Liver (tissue), 9 donors: Measurements from ENCODE around the gene OSTN. TPM values are rescaled to one million over a fixed set of nuclear protein-coding genes. Genes with fewer than 3 reads are reported as not detected.

ENCODE experiments used
- DNase-seq: peaks from one replicate; pipeline ENCODE4 v3.0.0-alpha.2; 2017; ENCODE audit warnings: low spot score
- H3K27ac ChIP-seq, 2 donors: one replicate each; pipeline ENCODE4 v1.7.0; 2013; ENCODE audit warnings: inconsistent platforms in 2 of 2, low read length in 2 of 2, control low read depth in 1 of 2, low read depth in 1 of 2, mild to moderate bottlenecking in 1 of 2
- H3K27me3 ChIP-seq, 4 donors: one replicate each; pipeline versions ENCODE4 v1.6.1 to v1.7.0; 2013; ENCODE audit warnings: low read length in 3 of 4, inconsistent platforms in 1 of 4, mild to moderate bottlenecking in 1 of 4, moderate library complexity in 1 of 4; ENCODE audit not compliant: control insufficient read depth in 4 of 4, insufficient read depth in 4 of 4
- H3K36me3 ChIP-seq, 4 donors: one replicate each; pipeline versions ENCODE4 v1.6.1 to v1.7.0; 2013; ENCODE audit warnings: low read length in 3 of 4, mild to moderate bottlenecking in 3 of 4, low read depth in 1 of 4, moderate library complexity in 1 of 4; ENCODE audit not compliant: control insufficient read depth in 4 of 4, insufficient read depth in 3 of 4
- H3K4me1 ChIP-seq, 4 donors: one replicate each; pipeline versions ENCODE4 v1.6.1 to v1.7.0; 2013; ENCODE audit warnings: low read length in 3 of 4, mild to moderate bottlenecking in 3 of 4, moderate library complexity in 1 of 4; ENCODE audit not compliant: control insufficient read depth in 4 of 4, insufficient read depth in 4 of 4
- H3K4me3 ChIP-seq, 3 donors: one replicate each; pipeline versions ENCODE4 v1.6.1 to v1.7.0; 2013; ENCODE audit warnings: low read length in 3 of 3, control low read depth in 1 of 3, low read depth in 1 of 3, mild to moderate bottlenecking in 1 of 3
- H3K9ac ChIP-seq, 2 donors: one replicate each; pipeline ENCODE4 v1.7.0; 2013; ENCODE audit warnings: low read length in 2 of 2, mild to moderate bottlenecking in 2 of 2, moderate library complexity in 2 of 2, control low read depth in 1 of 2, low read depth in 1 of 2
- H3K9me3 ChIP-seq, 4 donors: one replicate each; pipeline versions ENCODE4 v1.6.1 to v1.7.0; 2013; ENCODE audit warnings: low read length in 3 of 4; ENCODE audit not compliant: control insufficient read depth in 4 of 4
- FOXA1 ChIP-seq: IDR thresholded peaks from 2 replicates; pipeline ENCODE4 v1.6.1; 2016; ENCODE audit warnings: antibody characterized with exemption
- GABPA ChIP-seq, 2 donors: IDR thresholded peaks in 1 of 2; conservative IDR thresholded peaks in 1 of 2; 2 replicates each; pipeline ENCODE4 v1.6.1; 2016; ENCODE audit warnings: antibody characterized with exemption in 2 of 2, mild to moderate bottlenecking in 1 of 2, moderate library complexity in 1 of 2
- HNF4A ChIP-seq, 2 donors: conservative IDR thresholded peaks; 2 replicates each; pipeline ENCODE4 v1.6.1; 2016; ENCODE audit warnings: antibody characterized with exemption in 2 of 2, mild to moderate bottlenecking in 2 of 2
- HNF4G ChIP-seq: IDR thresholded peaks from 2 replicates; pipeline ENCODE4 v1.6.1; 2016; ENCODE audit warnings: antibody characterized with exemption
- JUND ChIP-seq, 2 donors: IDR thresholded peaks; 2 replicates each; pipeline ENCODE4 v1.6.1; 2016; ENCODE audit warnings: antibody characterized with exemption in 2 of 2
- NR2F2 ChIP-seq: IDR thresholded peaks from 2 replicates; pipeline ENCODE4 v1.6.1; 2016; ENCODE audit warnings: antibody characterized with exemption
- RXRA ChIP-seq, 2 donors: IDR thresholded peaks; 2 replicates each; pipeline ENCODE4 v1.6.1; 2017 to 2018; ENCODE audit warnings: antibody characterized with exemption in 2 of 2, mild to moderate bottlenecking in 1 of 2
- SP1 ChIP-seq: IDR thresholded peaks from 2 replicates; pipeline ENCODE4 v1.6.1; 2018; ENCODE audit warnings: antibody characterized with exemption, mild to moderate bottlenecking
- WGBS: extraction: QIAGEN DNeasy Blood & Tissue Kit; methylation state at CpG from one replicate; pipeline ENCODE4 v1.1.7; 2013; 5-methylcytosine and 5-hydroxymethylcytosine counted together
- polyA plus RNA-seq, 2 donors: library from polyadenylated mRNA; stranded (reverse) in 1 of 2; unstranded in 1 of 2; fragments of 200-250 nt in 1 of 2; fragments of >200 nt in 1 of 2; fragmentation: Nextera tagmentation in 1 of 2; extraction: Ambion mirVana in 1 of 2; gene quantifications; one replicate each; pipeline versions ENCODE4 v1.2.1 to v1.2.3, GENCODE V29; 2013 to 2015
- total RNA-seq, 2 donors: library from RNA; depleted of rRNA; stranded (reverse); fragments of >200 nt; gene quantifications; one replicate each; pipeline ENCODE4 v1.2.3, GENCODE V29; 2014
- TF ChIP-seq, protein P1 (sequence below): IDR thresholded peaks from 2 replicates; pipeline ENCODE4 v1.6.1; 2016; ENCODE audit warnings: antibody characterized with exemption
- TF ChIP-seq, protein P2 (sequence below): IDR thresholded peaks from 2 replicates; pipeline ENCODE4 v1.6.1; 2016; ENCODE audit warnings: antibody characterized with exemption
- TF ChIP-seq, protein P3 (sequence below): fragments of 150-350 bp; IDR thresholded peaks from 2 replicates; pipeline ENCODE4 v1.5.1; 2017; ENCODE audit warnings: improper control_type of control experiment, low read depth, low read length; ENCODE audit not compliant: missing input control
- donor health status: healthy.
- donor health status: healthy.
- donor health status: healthy.
- donor health status: healthy.
- donor health status: healthy.

Gene OSTN
- not detected for total RNA-seq
- not detected for polyA plus RNA-seq

DNA sequence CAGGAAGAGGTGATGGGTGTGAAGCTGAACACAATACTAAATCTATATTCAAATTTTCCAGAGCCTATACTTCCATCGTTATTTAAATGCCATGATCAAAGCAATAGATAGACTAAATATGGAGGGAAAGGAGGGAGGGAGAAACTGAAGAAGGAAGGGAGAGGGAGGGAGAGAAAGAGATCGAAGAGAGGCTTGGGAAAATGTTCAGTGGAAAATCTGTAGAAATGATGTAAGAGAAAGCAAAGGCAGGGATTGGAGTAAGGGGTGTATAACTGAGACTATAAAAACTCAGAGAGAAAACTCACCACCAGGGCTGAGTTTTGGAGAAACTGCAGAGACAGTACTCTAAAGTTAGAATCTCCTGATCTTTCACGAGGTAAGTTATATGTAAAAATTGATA, at the start of gene OSTN:
OSTN (plus strand) TSS at position 310 of the 400 bp plus-strand sequence. CDS start 13,292 bp downstream, outside the sequence.
- Histone ChIP-seq H3K4me3 (no peak within 1 kb of the TSS), H3K9ac (no peak within 1 kb of the TSS), H3K36me3 (no peaks in the 10 kb centered on the region), H3K9me3 (no peaks in the 10 kb centered on the region), H3K4me1 (no peaks in the 10 kb centered on the region), H3K27ac (no peak within 1 kb of the TSS), H3K27me3 (no peaks in the 10 kb centered on the region)
- TF ChIP-seq, protein P1, sequence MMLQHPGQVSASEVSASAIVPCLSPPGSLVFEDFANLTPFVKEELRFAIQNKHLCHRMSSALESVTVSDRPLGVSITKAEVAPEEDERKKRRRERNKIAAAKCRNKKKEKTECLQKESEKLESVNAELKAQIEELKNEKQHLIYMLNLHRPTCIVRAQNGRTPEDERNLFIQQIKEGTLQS: no peak
- no peak for TF ChIP-seq RXRA (IDR thresholded peaks at IDR 0.05)
- 78% methylated on average over 3 of the region's 3 CpGs for WGBS
- DNase-seq: no peak

GRCh38 chr3:191151653-191152052, 47.4 kb upstream of the OSTN start:
- Histone ChIP-seq H3K4me1 (no peaks in the 10 kb centered on the region), H3K9ac (no peak overlapping the region), H3K9me3 (peaks cover 2 to 13% (median 4%) of the 10 kb centered on the region in 4 donors), H3K27me3 (no peaks in the 10 kb centered on the region), H3K36me3 (no peaks in the 10 kb centered on the region), H3K4me3 (no peak overlapping the region), H3K27ac (no peak overlapping the region)
- 92% methylated on average over 1 of the region's 1 CpG for WGBS
- no peak for DNase-seq
- TF ChIP-seq SP1: no peak
- TF ChIP-seq, protein P2, sequence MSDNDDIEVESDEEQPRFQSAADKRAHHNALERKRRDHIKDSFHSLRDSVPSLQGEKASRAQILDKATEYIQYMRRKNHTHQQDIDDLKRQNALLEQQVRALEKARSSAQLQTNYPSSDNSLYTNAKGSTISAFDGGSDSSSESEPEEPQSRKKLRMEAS: no peak
- no peak for TF ChIP-seq HNF4G
- no peak for TF ChIP-seq NR2F2

DNA sequence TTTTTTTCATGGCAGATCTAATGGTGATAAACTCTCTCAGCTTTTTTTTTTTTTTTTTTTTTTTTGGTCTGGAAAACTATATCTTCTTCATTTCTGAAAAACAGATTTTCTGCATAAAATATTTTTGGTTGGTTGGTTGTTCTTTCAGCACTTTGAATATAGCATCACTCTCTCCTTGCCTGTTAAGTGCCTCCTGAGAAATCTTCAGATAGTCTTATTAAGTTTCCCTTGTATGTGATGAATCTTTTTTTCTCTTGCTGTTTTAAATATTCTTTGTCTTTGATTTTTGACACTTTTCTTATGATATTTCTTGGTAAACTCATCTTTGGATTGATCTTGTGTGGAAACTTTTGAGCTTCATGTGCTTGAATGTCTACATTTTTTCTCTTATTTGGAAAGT, 44.2 kb upstream of the OSTN start:
- H3K27ac ChIP-seq: no peak overlapping the region
- no peak overlapping the region for H3K4me3 ChIP-seq
- TF ChIP-seq, protein P3, sequence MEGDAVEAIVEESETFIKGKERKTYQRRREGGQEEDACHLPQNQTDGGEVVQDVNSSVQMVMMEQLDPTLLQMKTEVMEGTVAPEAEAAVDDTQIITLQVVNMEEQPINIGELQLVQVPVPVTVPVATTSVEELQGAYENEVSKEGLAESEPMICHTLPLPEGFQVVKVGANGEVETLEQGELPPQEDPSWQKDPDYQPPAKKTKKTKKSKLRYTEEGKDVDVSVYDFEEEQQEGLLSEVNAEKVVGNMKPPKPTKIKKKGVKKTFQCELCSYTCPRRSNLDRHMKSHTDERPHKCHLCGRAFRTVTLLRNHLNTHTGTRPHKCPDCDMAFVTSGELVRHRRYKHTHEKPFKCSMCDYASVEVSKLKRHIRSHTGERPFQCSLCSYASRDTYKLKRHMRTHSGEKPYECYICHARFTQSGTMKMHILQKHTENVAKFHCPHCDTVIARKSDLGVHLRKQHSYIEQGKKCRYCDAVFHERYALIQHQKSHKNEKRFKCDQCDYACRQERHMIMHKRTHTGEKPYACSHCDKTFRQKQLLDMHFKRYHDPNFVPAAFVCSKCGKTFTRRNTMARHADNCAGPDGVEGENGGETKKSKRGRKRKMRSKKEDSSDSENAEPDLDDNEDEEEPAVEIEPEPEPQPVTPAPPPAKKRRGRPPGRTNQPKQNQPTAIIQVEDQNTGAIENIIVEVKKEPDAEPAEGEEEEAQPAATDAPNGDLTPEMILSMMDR: no peak
- TF ChIP-seq HNF4G (no peak), RXRA (IDR thresholded peaks at IDR 0.05) (no peak), SP1 (no peak), JUND (IDR thresholded peaks at IDR 0.05) (no peak), HNF4A (conservative IDR thresholded peaks at IDR 0.05) (no peak), FOXA1 (no peak), GABPA (IDR thresholded peaks at IDR 0.05 in 1 of 2, conservative IDR thresholded peaks at IDR 0.05 in 1 of 2) (no peak)
- TF ChIP-seq, protein P2: no peak
- TF ChIP-seq, protein P1: no peak
- no peaks in the 10 kb centered on the region for H3K27me3 ChIP-seq
- H3K4me1 ChIP-seq: no peaks in the 10 kb centered on the region
- peaks cover 2 to 13% (median 4%) of the 10 kb centered on the region in 4 donors for H3K9me3 ChIP-seq
- no peak overlapping the region for H3K9ac ChIP-seq
- no peaks in the 10 kb centered on the region for H3K36me3 ChIP-seq
- no peak for DNase-seq
